HUES48 (cell line): ENCODE measurements around the gene DNAAF6.
"Not testable (repeated sequence)": the region's sequence is repeated elsewhere in the genome, so short reads cannot be mapped to it uniquely, and the experiment has no call there.

ENCODE experiments used
- H3K27ac ChIP-seq: one replicate; pipeline ENCODE4 v1.7.0; 2013; ENCODE audit warnings: low read depth, low read length, inconsistent platforms
- H3K27me3 ChIP-seq: 2 replicates; pipeline ENCODE4 v1.6.1; 2013; ENCODE audit warnings: mild to moderate bottlenecking, low read length; ENCODE audit not compliant: control insufficient read depth, insufficient read depth
- H3K36me3 ChIP-seq: 2 replicates; pipeline ENCODE4 v1.6.1; 2013; ENCODE audit warnings: low read length; ENCODE audit not compliant: control insufficient read depth, insufficient read depth
- H3K4me1 ChIP-seq: 2 replicates; pipeline ENCODE4 v1.6.1; 2013; ENCODE audit warnings: mild to moderate bottlenecking, low read length; ENCODE audit not compliant: control insufficient read depth, insufficient read depth
- H3K4me3 ChIP-seq: 2 replicates; pipeline ENCODE4 v1.5.1; 2013; ENCODE audit warnings: mild to moderate bottlenecking, low read depth, low read length
- H3K9ac ChIP-seq: 2 replicates; pipeline ENCODE4 v1.6.1; 2013; ENCODE audit warnings: mild to moderate bottlenecking, low read depth, low read length, moderate library complexity
- H3K9me3 ChIP-seq: 2 replicates; pipeline ENCODE4 v1.6.1; 2013; ENCODE audit warnings: low read length; ENCODE audit not compliant: control insufficient read depth, insufficient read depth

DNAAF6 gene

DNA sequence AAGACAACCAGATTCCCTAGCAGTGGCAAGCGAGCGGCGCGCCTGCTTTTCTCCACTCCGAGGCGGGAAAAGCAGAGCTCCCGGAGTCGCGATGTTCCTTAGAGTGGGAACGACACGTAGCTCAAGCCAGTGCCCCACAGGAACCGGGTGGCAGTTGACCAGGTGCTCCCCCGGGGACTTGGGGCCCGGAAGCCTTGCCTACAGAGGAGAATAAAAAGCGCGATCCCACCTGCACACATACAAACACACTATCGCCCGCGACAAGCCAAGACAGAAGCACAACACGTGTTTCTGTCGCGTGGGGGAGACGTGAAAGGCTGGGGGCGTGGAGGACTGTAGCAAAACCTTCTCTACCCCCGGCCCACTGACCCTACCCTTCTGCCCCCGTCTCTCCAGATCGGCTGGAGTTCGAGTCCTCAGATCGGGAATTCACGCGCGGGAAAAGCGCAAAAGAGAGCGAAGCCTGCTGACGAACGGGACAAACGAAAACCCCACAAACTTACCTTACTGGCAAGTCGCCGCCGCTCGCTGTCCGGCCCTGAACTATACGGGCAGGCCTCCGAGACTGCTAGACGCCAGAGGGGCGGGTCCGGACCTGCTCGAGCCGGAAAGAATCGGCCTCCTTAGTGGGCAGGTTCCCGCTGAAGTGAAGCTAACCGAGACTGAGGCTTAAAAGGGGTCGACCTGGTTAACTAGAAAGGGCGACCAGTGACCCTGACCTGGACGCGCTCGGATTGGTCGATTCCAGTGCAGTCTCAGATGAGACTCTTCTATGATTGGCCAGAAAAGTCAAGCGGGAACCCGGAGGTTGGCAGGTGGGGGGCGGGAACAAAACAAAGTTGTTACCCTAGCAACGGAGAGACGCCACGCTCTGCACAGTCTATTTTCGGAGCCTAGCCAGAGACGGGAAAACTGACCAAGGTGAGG, at the start of gene DNAAF6, which contains the start of gene NUP62CL:
Gene DNAAF6 (plus strand): TSS at position 842 of the 927 bp plus-strand sequence. CDS start 6,265 bp downstream, outside the sequence.
Gene NUP62CL (minus strand): TSS at position 664 of the 927 bp plus-strand sequence. CDS start 31,287 bp downstream, outside the sequence.
- no peaks in the 10 kb centered on the region; the same call in 1 of the 2 replicates for H3K27me3 ChIP-seq
- peak within 1 kb of the TSS; percentile 30; the same call in 1 of the 2 replicates for H3K9ac ChIP-seq
- H3K27ac ChIP-seq: peak within 1 kb of the TSS; percentile 56

DNA sequence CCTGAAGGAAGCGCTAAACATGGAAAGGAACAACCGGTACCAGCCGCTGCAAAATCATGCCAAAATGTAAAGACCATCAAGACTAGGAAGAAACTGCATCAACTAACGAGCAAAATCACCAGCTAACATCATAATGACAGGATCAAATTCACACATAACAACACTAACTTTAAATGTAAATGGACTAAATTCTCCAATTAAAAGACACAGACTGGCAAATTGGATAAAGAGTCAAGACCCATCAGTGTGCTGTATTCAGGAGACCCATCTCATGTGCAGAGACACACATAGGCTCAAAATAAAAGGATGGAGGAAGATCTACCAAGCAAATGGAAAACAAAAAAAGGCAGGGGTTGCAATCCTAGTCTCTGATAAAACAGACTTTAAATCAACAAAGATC, 48.8 kb upstream of the DNAAF6 start:
- H3K9ac ChIP-seq, H3K4me3 ChIP-seq: not testable (repeated sequence)

More for the DNA sequence above, at the start of gene DNAAF6, which contains the start of gene NUP62CL:
- Histone ChIP-seq H3K4me3 (peak within 1 kb of the TSS; percentile 67), H3K4me1 (peaks cover 10% of the 10 kb centered on the region), H3K9me3 (no peaks in the 10 kb centered on the region), H3K36me3 (no peaks in the 10 kb centered on the region)

DNA sequence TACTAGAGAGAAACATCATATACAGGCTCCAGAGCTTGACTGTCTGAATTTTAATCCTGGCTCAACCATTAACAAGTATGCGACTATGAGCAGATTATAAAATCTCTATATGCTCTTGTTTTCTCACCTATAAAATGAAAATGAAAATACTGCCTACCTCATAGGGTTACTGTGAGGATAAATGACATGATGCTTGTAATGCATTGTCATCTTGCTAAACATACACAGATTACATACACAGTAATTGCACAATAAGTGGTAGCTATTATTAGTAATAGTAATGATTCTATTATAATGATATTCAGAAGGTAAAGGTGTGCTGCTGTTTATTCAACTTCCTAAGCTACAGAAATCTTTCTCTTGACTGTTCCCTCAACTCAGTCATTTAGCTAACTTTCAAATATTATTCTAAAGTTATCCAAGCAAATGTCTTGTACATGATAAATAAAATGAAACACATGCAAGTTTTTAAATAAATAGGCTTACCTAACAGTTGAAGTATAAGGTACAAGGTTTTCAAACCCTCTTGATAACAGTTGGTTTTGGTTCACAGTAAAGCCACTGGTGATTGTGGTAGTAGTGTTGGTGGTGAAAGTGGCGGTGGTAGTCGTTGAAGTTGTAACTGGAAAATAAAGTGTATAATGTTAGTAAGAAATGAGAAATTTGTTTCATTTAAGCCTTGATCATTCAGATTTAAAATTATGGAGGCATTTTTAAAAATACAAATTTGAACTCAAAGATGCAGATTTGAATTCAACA, 39.1 kb upstream of the DNAAF6 start:
- no peak overlapping the region for H3K4me3 ChIP-seq
- no peaks in the 10 kb centered on the region for H3K4me1 ChIP-seq
- no peak overlapping the region for H3K9ac ChIP-seq
- peaks cover 2% of the 10 kb centered on the region; the same call in 1 of the 2 replicates for H3K27me3 ChIP-seq
- no peaks in the 10 kb centered on the region for H3K36me3 ChIP-seq
- H3K9me3 ChIP-seq: 0 out of 2 replicates have a peak, but pooled peaks cover 2% of the 10 kb centered on the region
- H3K27ac ChIP-seq: no peak overlapping the region

More for the DNA sequence above, 48.8 kb upstream of the DNAAF6 start:
- H3K27me3 ChIP-seq, H3K36me3 ChIP-seq, H3K4me1 ChIP-seq, H3K27ac ChIP-seq, H3K9me3 ChIP-seq: not testable (repeated sequence)

DNA sequence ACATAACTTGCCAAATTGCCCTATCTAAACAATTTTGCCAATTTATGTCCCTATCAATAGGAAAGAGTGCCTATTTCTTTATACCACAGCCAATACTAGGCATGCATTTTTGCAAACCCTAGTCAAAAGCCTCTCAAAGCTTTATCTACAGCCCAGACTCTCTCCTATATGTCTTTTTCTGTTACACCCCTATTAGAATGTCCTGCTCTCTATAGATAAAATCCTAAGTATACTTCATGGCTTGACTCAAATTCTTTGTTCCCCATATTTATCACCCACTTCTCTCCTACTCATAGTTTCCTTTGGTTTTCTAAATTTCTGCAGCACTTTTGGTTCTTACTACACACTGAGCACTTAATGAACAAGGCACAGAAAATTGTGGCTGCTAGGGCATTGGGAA, 38.2 kb upstream of the DNAAF6 start:
- Histone ChIP-seq H3K36me3 (no peaks in the 10 kb centered on the region), H3K9ac (no peak overlapping the region), H3K27ac (no peak overlapping the region), H3K9me3 (no peaks in the 10 kb centered on the region), H3K27me3 (peaks cover 2% of the 10 kb centered on the region; the same call in 1 of the 2 replicates), H3K4me3 (no peak overlapping the region), H3K4me1 (no peaks in the 10 kb centered on the region)

DNA sequence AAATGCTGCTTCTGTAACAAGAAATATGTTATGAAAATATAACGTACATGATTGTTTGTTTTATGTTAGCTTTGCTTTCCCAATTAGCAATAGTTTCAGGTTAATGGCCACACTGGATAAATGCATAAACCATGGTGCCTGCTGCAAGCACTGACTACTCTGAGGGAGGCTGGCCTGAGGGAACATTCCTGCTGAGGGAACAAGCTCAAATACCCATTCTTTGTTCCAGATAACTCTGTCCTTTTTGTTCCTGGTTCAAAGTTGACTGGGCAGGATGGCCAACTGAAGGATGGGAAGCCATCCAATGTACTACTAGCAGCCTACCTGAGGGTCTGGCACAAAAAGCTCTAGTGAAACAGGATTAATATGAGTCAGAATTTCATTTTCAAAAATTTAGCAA, 37.7 kb upstream of the DNAAF6 start:
- no peak overlapping the region for H3K4me3 ChIP-seq
- no peaks in the 10 kb centered on the region for H3K9me3 ChIP-seq
- no peaks in the 10 kb centered on the region for H3K36me3 ChIP-seq
- H3K9ac ChIP-seq: no peak overlapping the region
- no peaks in the 10 kb centered on the region for H3K4me1 ChIP-seq
- peaks cover 2% of the 10 kb centered on the region; the same call in 1 of the 2 replicates for H3K27me3 ChIP-seq
- no peak overlapping the region for H3K27ac ChIP-seq

DNA sequence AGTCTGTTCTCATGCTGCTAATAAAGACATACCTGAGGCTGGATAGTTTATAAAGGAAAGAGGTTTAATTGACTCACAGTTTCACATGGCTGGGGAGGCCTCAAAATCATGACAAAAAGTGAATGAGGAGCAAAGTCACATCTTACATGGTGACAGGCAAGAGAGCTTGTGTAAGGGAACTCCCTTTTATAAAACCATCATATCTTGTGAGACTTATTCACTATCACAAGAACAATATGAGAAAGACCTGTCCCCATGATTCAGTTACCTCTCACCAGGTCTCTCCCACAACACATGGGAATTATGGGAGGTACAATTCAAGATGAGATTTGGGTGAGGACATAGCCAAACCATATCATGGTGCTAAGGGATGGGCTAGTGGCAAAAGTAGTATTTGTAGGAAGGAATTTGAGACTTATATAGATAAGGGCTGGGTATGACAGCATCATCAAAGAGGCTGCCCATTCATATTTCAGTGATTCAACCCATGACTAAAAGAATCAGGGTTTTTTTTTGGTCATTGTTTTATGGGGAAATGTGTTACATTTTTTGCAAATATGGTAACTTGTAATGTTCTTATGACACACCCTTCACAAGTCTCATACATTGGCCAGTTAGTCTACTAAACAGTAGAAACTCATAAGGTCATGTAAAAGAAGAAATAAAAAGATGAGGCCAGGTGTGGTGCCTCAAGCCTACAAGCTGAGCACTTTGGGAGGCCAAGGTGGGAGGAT, 34.9 kb upstream of the DNAAF6 start:
- no peaks in the 10 kb centered on the region for H3K36me3 ChIP-seq
- H3K27ac ChIP-seq: no peak overlapping the region
- no peak overlapping the region for H3K4me3 ChIP-seq
- no peaks in the 10 kb centered on the region for H3K9me3 ChIP-seq
- no peaks in the 10 kb centered on the region for H3K4me1 ChIP-seq
- H3K27me3 ChIP-seq: peaks cover 2% of the 10 kb centered on the region; the same call in 1 of the 2 replicates
- H3K9ac ChIP-seq: no peak overlapping the region

DNA sequence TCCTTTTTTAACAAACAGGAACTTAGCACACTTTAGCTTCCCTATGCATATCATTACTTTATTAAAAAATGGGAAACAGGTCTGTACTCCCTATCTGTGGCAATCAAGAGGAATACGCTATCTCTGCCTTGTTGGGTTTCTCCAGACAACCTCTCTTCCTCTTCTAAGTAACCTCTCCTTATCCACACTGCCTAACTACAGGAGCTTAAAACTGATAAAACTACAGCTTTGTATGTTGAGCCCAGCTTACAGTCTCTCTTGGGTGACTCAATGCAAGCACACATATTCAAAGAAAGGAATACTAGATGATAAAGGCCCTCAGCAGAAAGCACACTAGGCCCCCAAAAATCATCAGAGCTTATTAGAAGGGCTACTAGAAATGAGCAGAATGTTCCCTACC, 9.1 kb upstream of the DNAAF6 start:
- Histone ChIP-seq H3K4me3 (no peak overlapping the region), H3K36me3 (no peaks in the 10 kb centered on the region), H3K9me3 (no peaks in the 10 kb centered on the region), H3K4me1 (no peaks in the 10 kb centered on the region), H3K27me3 (no peaks in the 10 kb centered on the region), H3K27ac (no peak overlapping the region), H3K9ac (no peak overlapping the region)

DNA sequence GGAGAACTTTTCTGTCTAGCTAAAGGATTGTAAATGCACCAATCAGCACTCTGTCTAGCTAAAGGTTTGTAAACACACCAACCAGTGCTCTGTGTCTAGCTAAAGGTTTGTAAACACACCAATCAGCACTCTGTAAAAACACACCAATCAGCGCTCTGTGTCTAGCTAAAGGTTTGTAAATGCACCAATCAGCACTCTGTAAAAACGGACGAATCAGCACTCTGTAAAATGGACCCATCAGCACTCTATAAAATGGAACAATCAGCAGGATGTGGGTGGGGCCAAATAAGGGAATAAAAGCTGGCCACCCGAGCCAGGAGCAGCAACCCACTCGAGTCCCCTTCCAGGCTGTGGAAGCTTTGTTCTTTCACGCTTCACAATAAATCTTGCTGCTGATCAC, 8.3 kb upstream of the DNAAF6 start:
- not testable (repeated sequence) for H3K27ac ChIP-seq, H3K4me1 ChIP-seq, H3K9ac ChIP-seq, H3K4me3 ChIP-seq, H3K27me3 ChIP-seq, H3K9me3 ChIP-seq, H3K36me3 ChIP-seq

DNA sequence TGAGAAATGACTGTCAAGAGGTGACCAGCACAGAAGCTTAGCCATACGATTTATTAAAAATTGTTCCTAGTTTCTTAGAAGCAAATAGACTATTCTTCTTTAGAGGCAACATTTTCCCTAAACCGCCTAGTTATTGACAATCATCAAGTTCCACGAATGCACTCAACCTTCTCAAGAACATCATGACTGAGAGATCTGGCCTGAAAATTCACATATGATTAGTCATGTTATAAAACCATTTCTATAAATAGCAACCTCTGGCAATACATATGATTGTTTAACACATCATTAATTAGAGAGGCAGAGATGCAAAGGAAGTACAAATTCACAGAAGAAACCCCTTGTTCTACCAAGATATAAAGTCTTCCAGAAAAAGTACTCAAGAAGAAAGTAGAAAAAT, 6.9 kb upstream of the DNAAF6 start:
- Histone ChIP-seq H3K9me3 (no peaks in the 10 kb centered on the region), H3K9ac (no peak overlapping the region), H3K27ac (no peak overlapping the region), H3K27me3 (no peaks in the 10 kb centered on the region), H3K4me3 (no peak overlapping the region), H3K4me1 (peaks cover 6% of the 10 kb centered on the region), H3K36me3 (no peaks in the 10 kb centered on the region)

DNA sequence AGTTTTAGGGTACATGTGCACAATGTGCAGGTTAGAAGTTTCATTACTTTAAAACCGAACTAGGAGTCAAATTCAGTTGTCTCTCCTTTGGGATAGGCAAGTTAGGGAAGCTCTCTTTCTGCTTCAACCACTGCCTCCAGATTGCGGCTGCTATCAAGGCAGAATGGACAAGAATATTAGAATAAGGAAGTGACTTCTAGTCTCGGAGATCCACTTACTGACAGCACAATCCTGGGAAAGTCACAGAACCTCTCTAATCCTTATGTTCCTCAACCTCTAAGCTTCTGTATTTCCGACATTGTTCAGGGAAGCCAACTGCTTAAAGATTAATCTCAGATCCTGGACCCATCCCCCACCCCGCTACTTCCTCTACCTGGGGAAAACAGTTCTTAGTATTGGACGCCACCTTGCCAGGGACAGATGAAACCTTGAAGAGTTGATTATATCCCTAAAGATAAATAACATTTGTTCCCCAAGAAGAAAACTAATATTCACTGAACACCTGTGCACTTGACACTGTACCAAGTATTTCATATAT, 2.3 kb upstream of the DNAAF6 start:
- no peaks in the 10 kb centered on the region; the same call in 1 of the 2 replicates for H3K27me3 ChIP-seq
- H3K27ac ChIP-seq: no peak overlapping the region
- H3K4me3 ChIP-seq: no peak overlapping the region
- H3K4me1 ChIP-seq: peaks cover 6% of the 10 kb centered on the region
- no peaks in the 10 kb centered on the region for H3K9me3 ChIP-seq
- H3K9ac ChIP-seq: no peak overlapping the region
- H3K36me3 ChIP-seq: no peaks in the 10 kb centered on the region
